ENCODE results near the gene THADA. TPM values are rescaled to one million over a fixed set of nuclear protein-coding genes. Genes with fewer than 3 reads are reported as not detected.
"Not testable (repeated sequence)": the region's sequence is repeated elsewhere in the genome, so short reads cannot be mapped to it uniquely, and the experiment has no call there.

THADA gene
- polyA plus RNA-seq, 1 donor (not counting 4 experiments of a cell fraction or from before 2014, with no cell fraction given), result 22.6 TPM

DNA sequence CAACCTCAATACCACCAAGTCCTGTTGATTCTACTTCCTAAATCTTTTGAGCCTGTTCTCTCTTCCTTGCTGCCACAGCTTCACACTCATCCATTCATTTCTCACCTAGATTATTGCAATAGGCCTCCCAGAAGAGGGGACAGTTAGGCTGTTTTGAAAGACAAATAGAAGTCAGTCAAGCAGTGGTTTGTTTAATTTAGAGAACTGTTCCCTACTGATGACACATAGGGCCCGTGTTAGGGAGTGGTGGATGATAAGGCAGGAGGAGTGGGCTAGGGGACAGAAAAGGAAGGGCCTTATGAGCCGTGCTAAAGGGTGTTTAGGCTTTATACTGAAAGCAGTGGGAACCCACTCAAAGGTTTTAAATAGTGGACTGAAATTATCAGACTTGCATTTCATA is 309.9 kb downstream of the THADA start:
- H3K9me1 ChIP-seq (ENCODE audit: control insufficient read depth, extremely low read depth, insufficient read depth, low read length), result no peaks in the 10 kb centered on the region
- FAIRE-seq, result no peak
- H3K4me2 ChIP-seq (ENCODE audit: control insufficient read depth, extremely low read depth, insufficient read depth, low read depth, low read length), result no peak overlapping the region
- H3K79me2 ChIP-seq (ENCODE audit: control insufficient read depth, insufficient read depth, low read length), result no peaks in the 10 kb centered on the region
- TF ChIP-seq EZH2 (IDR thresholded peaks at IDR 0.05; ENCODE audit: low read length), result no peak
- TF ChIP-seq, protein P1, sequence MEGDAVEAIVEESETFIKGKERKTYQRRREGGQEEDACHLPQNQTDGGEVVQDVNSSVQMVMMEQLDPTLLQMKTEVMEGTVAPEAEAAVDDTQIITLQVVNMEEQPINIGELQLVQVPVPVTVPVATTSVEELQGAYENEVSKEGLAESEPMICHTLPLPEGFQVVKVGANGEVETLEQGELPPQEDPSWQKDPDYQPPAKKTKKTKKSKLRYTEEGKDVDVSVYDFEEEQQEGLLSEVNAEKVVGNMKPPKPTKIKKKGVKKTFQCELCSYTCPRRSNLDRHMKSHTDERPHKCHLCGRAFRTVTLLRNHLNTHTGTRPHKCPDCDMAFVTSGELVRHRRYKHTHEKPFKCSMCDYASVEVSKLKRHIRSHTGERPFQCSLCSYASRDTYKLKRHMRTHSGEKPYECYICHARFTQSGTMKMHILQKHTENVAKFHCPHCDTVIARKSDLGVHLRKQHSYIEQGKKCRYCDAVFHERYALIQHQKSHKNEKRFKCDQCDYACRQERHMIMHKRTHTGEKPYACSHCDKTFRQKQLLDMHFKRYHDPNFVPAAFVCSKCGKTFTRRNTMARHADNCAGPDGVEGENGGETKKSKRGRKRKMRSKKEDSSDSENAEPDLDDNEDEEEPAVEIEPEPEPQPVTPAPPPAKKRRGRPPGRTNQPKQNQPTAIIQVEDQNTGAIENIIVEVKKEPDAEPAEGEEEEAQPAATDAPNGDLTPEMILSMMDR (optimal IDR thresholded peaks at IDR 0.05 in 1 of 3, IDR thresholded peaks at IDR 0.05 in 1 of 3, conservative IDR thresholded peaks at IDR 0.05 in 1 of 3; ENCODE audit: extremely low read depth in 1 of 3, insufficient read depth in 2 of 3, low read length in 3 of 3), result no peak
- H3K9ac ChIP-seq (ENCODE audit: control insufficient read depth, extremely low read depth, insufficient read depth, low read length), result no peak overlapping the region
- peaks cover 6 to 23% of the 10 kb centered on the region in 2 experiments for H3K36me3 ChIP-seq (ENCODE audit: control insufficient read depth in 2 of 2, extremely low read depth in 1 of 2, insufficient read depth in 2 of 2, low read length in 2 of 2)
- no peak overlapping the region for H3K4me3 ChIP-seq (ENCODE audit: control insufficient read depth in 2 of 3, extremely low read depth in 1 of 3, insufficient read depth in 2 of 3, low read depth in 1 of 3, low read length in 3 of 3)
- no peak for DNase-seq (ENCODE audit: low read depth, low spot score)
- H3K4me1 ChIP-seq (ENCODE audit: control insufficient read depth, extremely low read depth, insufficient read depth, low read length), result no peaks in the 10 kb centered on the region
- no peak overlapping the region for H3K27ac ChIP-seq (ENCODE audit: control insufficient read depth, insufficient read depth, low read length)
- no peaks in the 10 kb centered on the region for H3K9me3 ChIP-seq (ENCODE audit: control insufficient read depth, low read depth, low read length)
- H4K20me1 ChIP-seq (ENCODE audit: control insufficient read depth, extremely low read depth, insufficient read depth, low read length), result no peaks in the 10 kb centered on the region
- dilution Hi-C loops (cut with MboI; ENCODE audit: extremely low pct_ligation_motif_present, low sequenced_read_pairs), result no loop called here
- H2AFZ ChIP-seq (ENCODE audit: control insufficient read depth, low read length), result no peak overlapping the region
- no peaks in the 10 kb centered on the region for H3K27me3 ChIP-seq (ENCODE audit: control insufficient read depth, extremely low read depth, insufficient read depth, low read length)

DNA sequence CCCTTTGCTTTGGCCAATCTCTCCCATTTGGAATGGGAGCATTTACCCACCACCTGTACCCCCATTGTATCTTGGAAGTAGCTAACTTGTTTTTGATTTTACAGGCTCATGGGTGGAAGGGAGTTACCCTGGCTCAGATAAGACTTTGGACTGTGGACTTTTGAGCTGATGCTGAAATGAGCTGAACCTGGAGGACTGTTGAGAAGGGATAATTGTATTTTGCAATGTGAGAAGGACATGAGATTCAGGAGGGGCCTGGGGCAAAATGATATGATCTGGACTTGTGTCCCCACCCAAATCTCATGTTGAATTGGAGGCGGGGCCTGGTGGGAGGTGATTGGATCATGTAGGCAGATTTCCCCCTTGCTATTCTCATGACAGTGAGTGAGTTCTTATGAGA is 310.9 kb downstream of the THADA start:
- Histone ChIP-seq H3K36me3 (ENCODE audit: control insufficient read depth in 2 of 2, extremely low read depth in 1 of 2, insufficient read depth in 2 of 2, low read length in 2 of 2) (peaks cover 7 to 19% of the 10 kb centered on the region in 2 experiments), H3K9me1 (ENCODE audit: control insufficient read depth, extremely low read depth, insufficient read depth, low read length) (no peaks in the 10 kb centered on the region), H3K4me2 (ENCODE audit: control insufficient read depth, extremely low read depth, insufficient read depth, low read depth, low read length) (no peak overlapping the region), H3K9ac (ENCODE audit: control insufficient read depth, extremely low read depth, insufficient read depth, low read length) (no peak overlapping the region), H3K27ac (ENCODE audit: control insufficient read depth, insufficient read depth, low read length) (no peak overlapping the region), H2AFZ (ENCODE audit: control insufficient read depth, low read length) (no peak overlapping the region), H3K4me1 (ENCODE audit: control insufficient read depth, extremely low read depth, insufficient read depth, low read length) (no peaks in the 10 kb centered on the region), H3K27me3 (ENCODE audit: control insufficient read depth, extremely low read depth, insufficient read depth, low read length) (no peaks in the 10 kb centered on the region), H3K9me3 (ENCODE audit: control insufficient read depth, low read depth, low read length) (no peaks in the 10 kb centered on the region), H3K79me2 (ENCODE audit: control insufficient read depth, insufficient read depth, low read length) (no peaks in the 10 kb centered on the region), H3K4me3 (ENCODE audit: control insufficient read depth in 2 of 3, extremely low read depth in 1 of 3, insufficient read depth in 2 of 3, low read depth in 1 of 3, low read length in 3 of 3) (no peak overlapping the region), H4K20me1 (ENCODE audit: control insufficient read depth, extremely low read depth, insufficient read depth, low read length) (no peaks in the 10 kb centered on the region)
- TF ChIP-seq, protein P1 (optimal IDR thresholded peaks at IDR 0.05 in 1 of 3, IDR thresholded peaks at IDR 0.05 in 1 of 3, conservative IDR thresholded peaks at IDR 0.05 in 1 of 3; ENCODE audit: extremely low read depth in 1 of 3, insufficient read depth in 2 of 3, low read length in 3 of 3), result no peak
- no peak for TF ChIP-seq EZH2 (IDR thresholded peaks at IDR 0.05; ENCODE audit: low read length)
- dilution Hi-C loops (cut with MboI; ENCODE audit: extremely low pct_ligation_motif_present, low sequenced_read_pairs), result no loop called here
- FAIRE-seq (no peak), DNase-seq (ENCODE audit: low read depth, low spot score) (no peak)

DNA sequence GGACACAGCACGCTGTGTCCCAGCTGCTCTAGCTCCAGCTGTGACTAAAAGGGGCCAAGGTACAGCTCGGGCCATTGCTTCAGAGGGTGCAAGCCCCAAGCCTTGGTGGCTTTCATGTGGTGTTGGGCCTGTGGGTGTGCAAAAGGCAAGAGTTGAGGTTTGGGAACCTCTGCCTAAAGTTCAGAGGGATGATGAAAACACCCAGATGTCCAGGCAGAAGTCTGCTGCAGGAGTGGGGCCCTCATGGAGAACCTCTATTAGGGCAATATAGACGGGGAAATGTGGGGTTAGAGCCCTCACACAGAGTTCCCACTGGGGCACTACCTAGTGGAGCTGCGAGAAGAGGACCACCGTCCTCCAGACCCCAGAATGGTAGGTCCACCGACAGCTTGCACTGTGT is 311.5 kb downstream of the THADA start:
- H3K4me3 ChIP-seq (ENCODE audit: control insufficient read depth in 2 of 3, extremely low read depth in 1 of 3, insufficient read depth in 2 of 3, low read depth in 1 of 3, low read length in 3 of 3); H3K9ac ChIP-seq (ENCODE audit: control insufficient read depth, extremely low read depth, insufficient read depth, low read length); H3K79me2 ChIP-seq (ENCODE audit: control insufficient read depth, insufficient read depth, low read length); H3K27ac ChIP-seq (ENCODE audit: control insufficient read depth, insufficient read depth, low read length); H3K9me3 ChIP-seq (ENCODE audit: control insufficient read depth, low read depth, low read length); H4K20me1 ChIP-seq (ENCODE audit: control insufficient read depth, extremely low read depth, insufficient read depth, low read length); H2AFZ ChIP-seq (ENCODE audit: control insufficient read depth, low read length); dilution Hi-C loops (cut with MboI; ENCODE audit: extremely low pct_ligation_motif_present, low sequenced_read_pairs); H3K9me1 ChIP-seq (ENCODE audit: control insufficient read depth, extremely low read depth, insufficient read depth, low read length); H3K27me3 ChIP-seq (ENCODE audit: control insufficient read depth, extremely low read depth, insufficient read depth, low read length); DNase-seq (ENCODE audit: low read depth, low spot score); H3K4me2 ChIP-seq (ENCODE audit: control insufficient read depth, extremely low read depth, insufficient read depth, low read depth, low read length); H3K4me1 ChIP-seq (ENCODE audit: control insufficient read depth, extremely low read depth, insufficient read depth, low read length); FAIRE-seq: not testable (repeated sequence)
- peaks cover 7 to 19% of the 10 kb centered on the region in 2 experiments for H3K36me3 ChIP-seq (ENCODE audit: control insufficient read depth in 2 of 2, extremely low read depth in 1 of 2, insufficient read depth in 2 of 2, low read length in 2 of 2)

Measured in keratinocyte (primary cell).